Breast epithelium (tissue), 3 donors: ENCODE data around the gene ACVRL1.

Source experiments
- POLR2AphosphoS5 ChIP-seq, 3 donors: sonication (generic); formaldehyde crosslinking; IDR thresholded peaks; one replicate each; pipeline ENCODE4 v1.6.1; 2017; ENCODE audit warnings: antibody characterized with exemption in 3 of 3
- TF ChIP-seq, protein P1 (sequence below), 3 donors: fragments of 450-650 bp; IDR thresholded peaks; one replicate each; pipeline ENCODE4 v1.5.1; 2016 to 2017; ENCODE audit warnings: antibody characterized with exemption in 3 of 3, mild to moderate bottlenecking in 3 of 3, moderate library complexity in 3 of 3

DNA sequence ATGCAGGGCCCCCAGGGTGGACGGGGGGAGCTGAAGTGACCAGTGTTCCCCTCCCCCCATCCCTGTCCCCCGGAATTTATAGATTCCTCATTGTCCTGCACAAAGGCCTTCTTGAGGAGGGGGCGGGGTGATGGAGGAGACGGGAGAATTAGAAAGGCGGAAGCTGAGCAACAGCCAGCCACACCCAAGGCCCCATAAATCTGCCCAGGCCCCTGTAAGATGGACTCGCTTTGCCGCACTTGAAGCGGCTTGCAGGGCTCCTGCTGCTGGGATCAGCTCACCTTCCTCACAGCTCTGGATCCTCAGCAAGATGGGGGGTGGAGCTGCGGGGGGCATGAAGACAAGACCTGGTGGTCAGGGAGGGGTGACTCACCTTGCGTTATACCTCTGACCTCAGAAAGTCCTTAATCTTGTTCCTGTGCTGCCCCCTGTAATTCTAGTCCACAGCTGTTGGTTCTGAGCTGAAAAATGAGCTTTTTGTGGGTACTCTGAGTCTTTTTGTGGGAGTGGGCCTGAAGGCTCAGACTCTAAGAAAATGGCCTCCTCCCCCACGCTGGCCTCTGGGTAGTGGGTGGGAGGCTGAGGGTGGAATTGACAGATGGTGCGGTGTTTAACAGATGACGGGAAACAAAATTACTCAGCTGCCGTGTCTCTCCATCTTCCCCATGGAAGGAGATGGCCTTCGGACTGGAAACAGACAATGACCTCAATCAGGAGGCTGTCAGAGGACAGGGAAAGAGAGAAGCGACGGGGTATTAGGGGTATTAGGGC lies 35.2 kb upstream of the ACVRL1 start:
- no peak for TF ChIP-seq POLR2AphosphoS5 (IDR thresholded peaks at IDR 0.05)
- TF ChIP-seq, protein P1, sequence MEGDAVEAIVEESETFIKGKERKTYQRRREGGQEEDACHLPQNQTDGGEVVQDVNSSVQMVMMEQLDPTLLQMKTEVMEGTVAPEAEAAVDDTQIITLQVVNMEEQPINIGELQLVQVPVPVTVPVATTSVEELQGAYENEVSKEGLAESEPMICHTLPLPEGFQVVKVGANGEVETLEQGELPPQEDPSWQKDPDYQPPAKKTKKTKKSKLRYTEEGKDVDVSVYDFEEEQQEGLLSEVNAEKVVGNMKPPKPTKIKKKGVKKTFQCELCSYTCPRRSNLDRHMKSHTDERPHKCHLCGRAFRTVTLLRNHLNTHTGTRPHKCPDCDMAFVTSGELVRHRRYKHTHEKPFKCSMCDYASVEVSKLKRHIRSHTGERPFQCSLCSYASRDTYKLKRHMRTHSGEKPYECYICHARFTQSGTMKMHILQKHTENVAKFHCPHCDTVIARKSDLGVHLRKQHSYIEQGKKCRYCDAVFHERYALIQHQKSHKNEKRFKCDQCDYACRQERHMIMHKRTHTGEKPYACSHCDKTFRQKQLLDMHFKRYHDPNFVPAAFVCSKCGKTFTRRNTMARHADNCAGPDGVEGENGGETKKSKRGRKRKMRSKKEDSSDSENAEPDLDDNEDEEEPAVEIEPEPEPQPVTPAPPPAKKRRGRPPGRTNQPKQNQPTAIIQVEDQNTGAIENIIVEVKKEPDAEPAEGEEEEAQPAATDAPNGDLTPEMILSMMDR (IDR thresholded peaks at IDR 0.05): no peak
